ENCODE data around the gene CRB3. TPM values are rescaled to one million over a fixed set of nuclear protein-coding genes. Genes with fewer than 3 reads are reported as not detected.
A peak's percentile ranks its signal among the peaks of the same experiment; 100 is the strongest.

CRB3 gene
- polyA plus RNA-seq, 1 donor from 2014 or later: 4.2 TPM

- Mint-ChIP-seq H3K4me1 (no peaks in the 10 kb centered on the region), H3K27me3 (no peaks in the 10 kb centered on the region), H3K9me3 (peaks cover 0 to 7% (median 2%) of the 10 kb centered on the region in 3 donors), H3K4me3 (no peak overlapping the region), H3K36me3 (peaks cover 21% of the 10 kb centered on the region), H3K27ac (no peak overlapping the region)
Observed at GRCh38 chr19:6451583-6452222, 12.4 kb upstream of the CRB3 start.

- no peaks in the 10 kb centered on the region for H3K4me1 Mint-ChIP-seq
- peaks cover 0 to 3% (median 2%) of the 10 kb centered on the region in 3 donors for H3K9me3 Mint-ChIP-seq
- H3K36me3 Mint-ChIP-seq: peaks cover 21% of the 10 kb centered on the region
- no peaks in the 10 kb centered on the region for H3K27me3 Mint-ChIP-seq
- no peak overlapping the region for H3K4me3 Mint-ChIP-seq
- H3K27ac Mint-ChIP-seq: no peak overlapping the region
Observed at GRCh38 chr19:6452223-6452614, 11.9 kb upstream of the CRB3 start.

- Mint-ChIP-seq H3K4me3 (no peak overlapping the region), H3K4me1 (peaks cover 0 to 3% (median 3%) of the 10 kb centered on the region in 3 donors), H3K27me3 (no peaks in the 10 kb centered on the region), H3K36me3 (peaks cover 21% of the 10 kb centered on the region), H3K27ac (peak overlapping the region in 1 of 3 donors; percentile 28), H3K9me3 (peaks cover 0 to 3% (median 2%) of the 10 kb centered on the region in 3 donors)
Observed at GRCh38 chr19:6452899-6453298, 11.2 kb upstream of the CRB3 start.

- H3K27ac Mint-ChIP-seq: no peak overlapping the region
- peaks cover 0 to 3% (median 2%) of the 10 kb centered on the region in 3 donors for H3K9me3 Mint-ChIP-seq
- H3K4me3 Mint-ChIP-seq: peak overlapping the region in 1 of 4 donors; percentile 5
- no peaks in the 10 kb centered on the region for H3K27me3 Mint-ChIP-seq
- peaks cover 6 to 14% (median 14%) of the 10 kb centered on the region in 3 donors for H3K4me1 Mint-ChIP-seq
- peaks cover 21% of the 10 kb centered on the region for H3K36me3 Mint-ChIP-seq
Observed at GRCh38 chr19:6453951-6454565, 10.0 kb upstream of the CRB3 start.

GRCh38 chr19:6455924-6456323 lies 8.1 kb upstream of the CRB3 start:
- H3K4me1 Mint-ChIP-seq: peaks cover 17 to 19% (median 19%) of the 10 kb centered on the region in 3 donors
- H3K27ac Mint-ChIP-seq: peak overlapping the region in 1 of 3 donors; percentile 39
- H3K27me3 Mint-ChIP-seq: no peaks in the 10 kb centered on the region
- no peak overlapping the region for H3K4me3 Mint-ChIP-seq
- peaks cover 0 to 3% (median 2%) of the 10 kb centered on the region in 3 donors for H3K9me3 Mint-ChIP-seq
- H3K36me3 Mint-ChIP-seq: peaks cover 18% of the 10 kb centered on the region

GRCh38 chr19:6457958-6458694 lies 5.9 kb upstream of the CRB3 start:
- Mint-ChIP-seq H3K4me3 (peak overlapping the region; percentile 85 to 97 (median 94)), H3K9me3 (peaks cover 0 to 3% (median 2%) of the 10 kb centered on the region in 3 donors), H3K36me3 (peaks cover 16% of the 10 kb centered on the region), H3K27me3 (no peaks in the 10 kb centered on the region), H3K27ac (peak overlapping the region; percentile 93 to 94 (median 94)), H3K4me1 (peaks cover 17 to 25% (median 19%) of the 10 kb centered on the region in 3 donors)

GRCh38 chr19:6458695-6459261 lies 5.3 kb upstream of the CRB3 start:
- H3K4me1 Mint-ChIP-seq: peaks cover 17 to 26% (median 19%) of the 10 kb centered on the region in 3 donors
- peaks cover 0 to 2% (median 0%) of the 10 kb centered on the region in 3 donors for H3K9me3 Mint-ChIP-seq
- peaks cover 14% of the 10 kb centered on the region for H3K36me3 Mint-ChIP-seq
- H3K27ac Mint-ChIP-seq: peak overlapping the region; percentile 93 to 94 (median 94)
- peak overlapping the region; percentile 85 to 97 (median 94) for H3K4me3 Mint-ChIP-seq
- H3K27me3 Mint-ChIP-seq: peaks cover under 1% of the 10 kb centered on the region

- peak within 1 kb of the TSS; percentile 93 to 96 (median 94) for H3K27ac Mint-ChIP-seq
- peaks cover 17 to 28% (median 20%) of the 10 kb centered on the region in 3 donors for H3K4me1 Mint-ChIP-seq
- H3K27me3 Mint-ChIP-seq: peaks cover 2% of the 10 kb centered on the region
- H3K36me3 Mint-ChIP-seq: peaks cover 14% of the 10 kb centered on the region
- no peaks in the 10 kb centered on the region for H3K9me3 Mint-ChIP-seq
- H3K4me3 Mint-ChIP-seq: peak within 1 kb of the TSS; percentile 92 to 99 (median 98)
Observed at GRCh38 chr19:6459262-6460098, 4.6 kb upstream of the CRB3 start, which contains the start of gene SLC25A23. SLC25A23 (minus strand) TSS chr19:6459792; CDS start chr19:6459628, 164 bp downstream.

- Mint-ChIP-seq H3K27me3 (peaks cover 2% of the 10 kb centered on the region), H3K27ac (peak overlapping the region; percentile 80 to 96 (median 93)), H3K4me1 (peaks cover 17 to 33% (median 27%) of the 10 kb centered on the region in 3 donors), H3K4me3 (peak overlapping the region; percentile 92 to 99 (median 98)), H3K9me3 (no peaks in the 10 kb centered on the region), H3K36me3 (peaks cover 6% of the 10 kb centered on the region)
Observed at GRCh38 chr19:6460099-6460884, 3.8 kb upstream of the CRB3 start.

GRCh38 chr19:6465006-6465405 lies 935 bp downstream of the CRB3 start:
- peaks cover 2% of the 10 kb centered on the region for H3K27me3 Mint-ChIP-seq
- peaks cover 3% of the 10 kb centered on the region for H3K36me3 Mint-ChIP-seq
- peaks cover 8 to 22% (median 14%) of the 10 kb centered on the region in 3 donors for H3K4me1 Mint-ChIP-seq
- H3K9me3 Mint-ChIP-seq: no peaks in the 10 kb centered on the region
- H3K27ac Mint-ChIP-seq: peak overlapping the region in 2 of 3 donors; percentile 63 to 74
- H3K4me3 Mint-ChIP-seq: peak overlapping the region in 3 of 4 donors; percentile 28 to 67 (median 65)

GRCh38 chr19:6465663-6466062 lies 1.6 kb downstream of the CRB3 start:
- Mint-ChIP-seq H3K9me3 (no peaks in the 10 kb centered on the region), H3K27ac (peak overlapping the region in 1 of 3 donors; percentile 65), H3K4me1 (peaks cover 1 to 18% (median 10%) of the 10 kb centered on the region in 3 donors), H3K4me3 (peak overlapping the region in 2 of 4 donors; percentile 28 to 68), H3K36me3 (peaks cover 6% of the 10 kb centered on the region), H3K27me3 (peaks cover 2% of the 10 kb centered on the region)

- Mint-ChIP-seq H3K9me3 (no peaks in the 10 kb centered on the region), H3K27ac (no peak overlapping the region), H3K4me1 (peaks cover 0 to 18% (median 10%) of the 10 kb centered on the region in 3 donors), H3K4me3 (no peak overlapping the region), H3K36me3 (peaks cover 6% of the 10 kb centered on the region), H3K27me3 (peaks cover 2% of the 10 kb centered on the region)
Observed at GRCh38 chr19:6466526-6467248, 2.6 kb downstream of the CRB3 start.

GRCh38 chr19:6467384-6467783 lies 3.3 kb downstream of the CRB3 start:
- H3K9me3 Mint-ChIP-seq: no peaks in the 10 kb centered on the region
- no peak overlapping the region for H3K27ac Mint-ChIP-seq
- no peak overlapping the region for H3K4me3 Mint-ChIP-seq
- peaks cover 0 to 15% (median 10%) of the 10 kb centered on the region in 3 donors for H3K4me1 Mint-ChIP-seq
- peaks cover 2% of the 10 kb centered on the region for H3K27me3 Mint-ChIP-seq
- peaks cover 6% of the 10 kb centered on the region for H3K36me3 Mint-ChIP-seq

Measured in IgD-negative memory B cell (primary cell).